ENCODE data around the gene DHRS11.
A peak's percentile ranks its signal among the peaks of the same experiment; 100 is the strongest.

DHRS11 gene
- long read RNA-seq = 0 reads

GRCh38 chr17:36591434-36592315 lies at the start of gene DHRS11:
Gene DHRS11, plus strand, starts transcription at chr17:36591879. Its CDS starts 131 bp downstream, at chr17:36592010.
- peak within 1 kb of the TSS; percentile 50 for H3K27ac ChIP-seq (replicated peaks)
- peak within 1 kb of the TSS; percentile 69 for H3K4me3 ChIP-seq (replicated peaks; ENCODE audit: insufficient read depth, low read length)
- peak; percentile 58 to 78 for DNase-seq (ENCODE audit: low read depth in 1 of 2, low spot score in 1 of 2)
- H3K27me3 ChIP-seq (ENCODE audit: insufficient read depth, poor library complexity, severe bottlenecking) = no peaks in the 10 kb centered on the region
- TF ChIP-seq POLR2AphosphoS5 (IDR thresholded peaks at IDR 0.05; ENCODE audit: low read depth) (peak; percentile 63; the same call in 1 of the 2 replicates), CTCF (IDR thresholded peaks at IDR 0.05; ENCODE audit: insufficient read depth, low read length) (no peak), SPI1 (IDR thresholded peaks at IDR 0.05; ENCODE audit: borderline replicate concordance, low read depth) (peak; percentile 9; the same call in 1 of the 2 replicates)

- no peak overlapping the region; the same call in 1 of the 2 replicates for H3K27ac ChIP-seq (replicated peaks)
- TF ChIP-seq CTCF (IDR thresholded peaks at IDR 0.05; ENCODE audit: insufficient read depth, low read length) (no peak), REST (IDR thresholded peaks at IDR 0.05; ENCODE audit: insufficient replicate concordance, low read depth) (no peak)
- no peaks in the 10 kb centered on the region for H3K27me3 ChIP-seq (ENCODE audit: insufficient read depth, poor library complexity, severe bottlenecking)
- no peak for DNase-seq (ENCODE audit: low read depth in 1 of 2, low spot score in 1 of 2)
- no peak overlapping the region for H3K4me3 ChIP-seq (replicated peaks; ENCODE audit: insufficient read depth, low read length)
These were observed 48.9 kb upstream of the DHRS11 start for GRCh38 chr17:36542755-36543154.

- peak overlapping the region; percentile 67 for H3K4me3 ChIP-seq (replicated peaks; ENCODE audit: insufficient read depth, low read length)
- H3K27ac ChIP-seq (replicated peaks) = peak overlapping the region; percentile 100
- peak in 1 of 2 experiments; percentile 74 for DNase-seq (ENCODE audit: low read depth in 1 of 2, low spot score in 1 of 2)
- TF ChIP-seq CTCF (IDR thresholded peaks at IDR 0.05; ENCODE audit: insufficient read depth, low read length) = no peak
- TF ChIP-seq GABPA (IDR thresholded peaks at IDR 0.05; ENCODE audit: low read depth) = no peak
- TF ChIP-seq POLR2AphosphoS5 (IDR thresholded peaks at IDR 0.05; ENCODE audit: low read depth) = no peak
- TF ChIP-seq SPI1 (IDR thresholded peaks at IDR 0.05; ENCODE audit: borderline replicate concordance, low read depth) = no peak; the same call in 1 of the 2 replicates
- no peak for TF ChIP-seq REST (IDR thresholded peaks at IDR 0.05; ENCODE audit: insufficient replicate concordance, low read depth)
- no peaks in the 10 kb centered on the region for H3K27me3 ChIP-seq (ENCODE audit: insufficient read depth, poor library complexity, severe bottlenecking)
These were observed 47.7 kb upstream of the DHRS11 start for GRCh38 chr17:36544044-36544306.
